A673 (cell line): ENCODE measurements around the gene MYCL. TPM values are rescaled to one million over a fixed set of nuclear protein-coding genes. Genes with fewer than 3 reads are reported as not detected.

Experiments used
- BruUV-seq: library from RNA; stranded (reverse); fragments of 400-500 nt; replicated peaks from 2 replicates; lab custom pipeline; 2021; lab: Mats Ljungman, UMichigan
- CTCF ChIA-PET: fragments of 300-600 bp; sonication (Branson Sonifier 250); formaldehyde crosslinking; loops from one replicate; lab custom pipeline; 2022; ENCODE audit warnings: antibody characterized with exemption; lab: Charles Lee
- POLR2A ChIA-PET: fragments of 300-600 bp; sonication (Branson Sonifier 250); formaldehyde crosslinking; loops from one replicate; lab custom pipeline; 2022; ENCODE audit warnings: antibody characterized with exemption; ENCODE audit not compliant: low non-redundant PET; lab: Charles Lee
- DNase-seq: peaks from one replicate; pipeline ENCODE4 v3.0.0-alpha.2; 2015; ENCODE audit warnings: low spot score
- H3K27ac ChIP-seq: fragments of 200-600 bp; sonication (generic); 2 replicates; pipeline ENCODE4 v1.5.1; 2016; ENCODE audit warnings: mixed run types, low read depth, mild to moderate bottlenecking, mixed read lengths, antibody characterized with exemption, low read length; ENCODE audit not compliant: poor library complexity, severe bottlenecking
- H3K27me3 ChIP-seq: fragments of 200-600 bp; sonication (generic); replicated peaks from 2 replicates; pipeline ENCODE4 v1.6.1; 2017; ENCODE audit warnings: mixed run types, low read depth, mild to moderate bottlenecking, mixed read lengths, antibody characterized with exemption, low read length; ENCODE audit not compliant: insufficient read depth, poor library complexity
- H3K36me3 ChIP-seq: fragments of 200-600 bp; sonication (generic); 2 replicates; pipeline ENCODE4 v1.6.1; 2016; ENCODE audit warnings: mixed run types, mild to moderate bottlenecking, mixed read lengths, antibody characterized with exemption, low read length; ENCODE audit not compliant: insufficient read depth, poor library complexity, severe bottlenecking
- H3K4me1 ChIP-seq: fragments of 200-600 bp; sonication (generic); 2 replicates; pipeline ENCODE4 v1.6.1; 2017; ENCODE audit warnings: mixed run types, mild to moderate bottlenecking, mixed read lengths, antibody characterized with exemption, low read length; ENCODE audit not compliant: insufficient read depth, poor library complexity, severe bottlenecking
- H3K4me3 ChIP-seq: fragments of 200-600 bp; sonication (generic); 2 replicates; pipeline ENCODE4 v1.5.1; 2016; ENCODE audit warnings: low read depth, mixed run types, mild to moderate bottlenecking, mixed read lengths, low read length; ENCODE audit not compliant: poor library complexity, severe bottlenecking
- H3K9me3 ChIP-seq: fragments of 200-600 bp; sonication (generic); 2 replicates; pipeline ENCODE4 v1.6.1; 2016; ENCODE audit warnings: mixed run types, low read depth, mild to moderate bottlenecking, mixed read lengths, antibody characterized with exemption, low read length; ENCODE audit not compliant: poor library complexity, severe bottlenecking
- CTCF ChIP-seq: fragments of 300-800, 200-600 bp; sonication (generic); conservative IDR thresholded peaks from 2 replicates; pipeline ENCODE4 v1.5.1; 2017; ENCODE audit warnings: low read depth, mild to moderate bottlenecking, antibody characterized with exemption, low read length, moderate library complexity, mixed read lengths
- EZH2 ChIP-seq: fragments of 200-600 bp; sonication (generic); IDR thresholded peaks from 2 replicates; pipeline ENCODE4 v1.6.1; 2017; ENCODE audit warnings: borderline replicate concordance, low read depth, mild to moderate bottlenecking, mixed read lengths, antibody characterized with exemption, low read length; ENCODE audit not compliant: poor library complexity, severe bottlenecking
- intact Hi-C: fragments of 100-400 bp; cut with micrococcal nuclease; formaldehyde crosslinking; loops from one replicate; pipeline ENCODE4 v1.10.0; 2022; ENCODE audit not compliant: unreplicated experiment
- total RNA-seq: library from RNA; stranded (reverse); gene quantifications from 2 replicates; pipeline ENCODE4 v1.2.3, GENCODE V29; 2021

MYCL gene
- total RNA-seq, 1 experiment from 2014 or later: 0.58 TPM

GRCh38 chr1:39861003-39861402, 40.7 kb downstream of the MYCL start:
- intact Hi-C loops: no loop called here
- CTCF ChIA-PET: interaction anchor here (0.7 kb wide), 1 partner anchor 15 kb away, joined by 4 read pairs; no protein-coding TSS in a partner anchor
- TF ChIP-seq CTCF (no peak), EZH2 (no peak)
- POLR2A ChIA-PET: interaction anchor here (0.7 kb wide), 1 partner anchor 272 kb away, joined by 3 read pairs; no protein-coding TSS in a partner anchor
- DNase-seq: no peak
- peaks cover 9% of the 10 kb centered on the region for H3K36me3 ChIP-seq
- no peaks in the 10 kb centered on the region for H3K9me3 ChIP-seq
- BruUV-seq: no TSS peak
- H3K27ac ChIP-seq: no peak overlapping the region
- no peak overlapping the region for H3K4me3 ChIP-seq
- H3K27me3 ChIP-seq: no peaks in the 10 kb centered on the region
- peaks cover 6% of the 10 kb centered on the region for H3K4me1 ChIP-seq

GRCh38 chr1:39859859-39860812, 41.6 kb downstream of the MYCL start:
- Histone ChIP-seq H3K36me3 (peaks cover 13% of the 10 kb centered on the region), H3K27ac (no peak overlapping the region), H3K27me3 (no peaks in the 10 kb centered on the region), H3K4me1 (peaks cover 6% of the 10 kb centered on the region), H3K9me3 (no peaks in the 10 kb centered on the region), H3K4me3 (no peak overlapping the region)
- DNase-seq: no peak
- TF ChIP-seq CTCF (no peak), EZH2 (no peak)
- BruUV-seq: no TSS peak
- intact Hi-C loops: no loop called here
- ChIA-PET CTCF (no interaction called here), POLR2A (interaction anchor here (0.7 kb wide), 1 partner anchor 273 kb away, joined by 3 read pairs; no protein-coding TSS in a partner anchor)

- H3K36me3 ChIP-seq: peaks cover 28% of the 10 kb centered on the region
- BruUV-seq: no TSS peak
- H3K4me3 ChIP-seq: no peak overlapping the region
- TF ChIP-seq EZH2 (no peak), CTCF (no peak)
- ChIA-PET POLR2A (no interaction called here), CTCF (no interaction called here)
- H3K9me3 ChIP-seq: no peaks in the 10 kb centered on the region
- DNase-seq: no peak
- no peak overlapping the region for H3K27ac ChIP-seq
- peaks cover 6% of the 10 kb centered on the region for H3K4me1 ChIP-seq
- intact Hi-C loops: no loop called here
- H3K27me3 ChIP-seq: no peaks in the 10 kb centered on the region
These were observed 43.4 kb downstream of the MYCL start for GRCh38 chr1:39858315-39858714.
